Activated CD8-positive, alpha-beta memory T cell treated with anti-CD3 and anti-CD28 coated beads, Interleukin-2, amount 50 U/mL, for 48 hours (primary cell): ENCODE data around the gene KRTAP9-1.
"Not testable (repeated sequence)": the region's sequence is repeated elsewhere in the genome, so short reads cannot be mapped to it uniquely, and the experiment has no call there.

Experiments
- DNase-seq: peaks from one replicate; pipeline ENCODE4 v3.0.0-alpha.2; 2020

Gene KRTAP9-1, protein sequence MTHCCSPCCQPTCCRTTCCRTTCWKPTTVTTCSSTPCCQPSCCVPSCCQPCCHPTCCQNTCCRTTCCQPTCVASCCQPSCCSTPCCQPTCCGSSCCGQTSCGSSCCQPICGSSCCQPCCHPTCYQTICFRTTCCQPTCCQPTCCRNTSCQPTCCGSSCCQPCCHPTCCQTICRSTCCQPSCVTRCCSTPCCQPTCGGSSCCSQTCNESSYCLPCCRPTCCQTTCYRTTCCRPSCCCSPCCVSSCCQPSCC

DNA sequence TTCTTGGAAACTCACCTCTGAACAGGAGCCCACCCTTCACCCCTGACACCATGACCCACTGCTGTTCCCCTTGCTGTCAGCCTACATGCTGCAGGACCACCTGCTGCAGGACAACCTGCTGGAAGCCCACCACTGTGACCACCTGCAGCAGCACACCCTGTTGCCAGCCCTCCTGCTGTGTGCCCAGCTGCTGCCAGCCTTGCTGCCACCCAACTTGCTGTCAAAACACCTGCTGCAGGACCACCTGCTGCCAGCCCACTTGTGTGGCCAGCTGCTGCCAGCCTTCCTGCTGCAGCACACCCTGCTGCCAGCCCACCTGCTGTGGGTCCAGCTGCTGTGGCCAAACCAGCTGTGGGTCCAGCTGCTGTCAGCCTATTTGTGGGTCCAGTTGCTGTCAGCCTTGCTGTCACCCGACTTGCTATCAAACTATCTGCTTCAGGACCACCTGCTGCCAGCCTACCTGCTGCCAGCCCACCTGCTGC, at the start of gene KRTAP9-1:
KRTAP9-1 (plus strand) TSS at position 51 of the 482 bp plus-strand sequence; CDS start at position 51, 0 bp downstream.
- not testable (repeated sequence) for DNase-seq

GRCh38 chr17:41140360-41141131, 49.1 kb upstream of the KRTAP9-1 start, which contains the start of gene KRTAP4-6:
KRTAP4-6 (minus strand) TSS chr17:41140544; CDS start chr17:41140487, 57 bp downstream.
- no peak for DNase-seq

GRCh38 chr17:41141361-41141760, 48.3 kb upstream of the KRTAP9-1 start:
- no peak for DNase-seq

- DNase-seq = no peak
These were observed 44.8 kb upstream of the KRTAP9-1 start for GRCh38 chr17:41144846-41145245.

DNA sequence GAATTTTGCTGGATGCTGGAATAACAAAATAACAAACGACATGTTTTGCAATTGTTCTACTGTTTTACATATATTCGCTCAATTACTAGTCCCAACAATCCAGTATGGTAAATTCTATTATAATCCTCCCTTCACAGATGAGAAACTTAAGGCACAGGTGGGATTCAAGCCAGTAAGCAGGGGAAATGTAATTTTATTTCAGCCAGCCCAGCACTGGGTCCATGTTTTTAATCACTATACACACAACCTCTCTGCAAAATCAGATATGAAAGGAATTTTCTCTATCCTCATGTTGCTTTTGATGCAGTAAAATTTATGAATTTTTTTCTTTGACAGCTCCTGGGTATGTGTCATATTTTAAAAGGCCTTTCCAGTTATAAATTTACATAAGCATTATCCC, 44.4 kb upstream of the KRTAP9-1 start:
- DNase-seq = no peak

DNA sequence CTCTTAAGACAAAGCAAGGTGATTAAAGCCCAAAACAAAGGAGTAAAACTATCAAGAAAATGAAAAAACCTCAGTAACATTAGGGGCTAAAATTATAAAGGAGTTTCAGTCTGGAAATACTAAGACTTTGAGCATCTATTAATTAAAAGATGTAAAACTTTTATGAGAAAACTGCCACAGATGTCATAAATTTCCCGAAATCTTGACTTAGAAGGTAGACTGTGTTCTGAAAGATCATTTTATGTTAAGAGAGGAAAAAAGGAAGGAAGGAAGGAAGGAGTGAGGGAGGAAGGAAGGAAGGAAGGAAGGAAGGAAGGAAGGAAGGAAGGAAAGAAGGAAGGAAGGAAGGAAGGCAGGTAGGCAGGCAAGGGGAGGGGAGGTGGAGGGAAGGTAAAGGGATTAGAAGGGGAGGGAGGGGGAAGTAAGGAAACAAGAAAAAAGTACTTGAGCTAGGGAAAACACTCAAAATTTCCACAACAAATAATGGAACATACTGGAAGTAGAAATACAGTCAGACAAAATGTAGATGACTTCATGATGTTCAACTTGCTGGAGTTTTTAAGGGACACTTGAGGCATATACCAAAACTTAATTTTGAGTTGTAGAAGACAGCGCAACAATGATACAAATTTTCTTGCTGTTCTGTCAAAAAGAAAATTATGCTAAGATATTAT, 42.0 kb upstream of the KRTAP9-1 start:
- DNase-seq = no peak

DNA sequence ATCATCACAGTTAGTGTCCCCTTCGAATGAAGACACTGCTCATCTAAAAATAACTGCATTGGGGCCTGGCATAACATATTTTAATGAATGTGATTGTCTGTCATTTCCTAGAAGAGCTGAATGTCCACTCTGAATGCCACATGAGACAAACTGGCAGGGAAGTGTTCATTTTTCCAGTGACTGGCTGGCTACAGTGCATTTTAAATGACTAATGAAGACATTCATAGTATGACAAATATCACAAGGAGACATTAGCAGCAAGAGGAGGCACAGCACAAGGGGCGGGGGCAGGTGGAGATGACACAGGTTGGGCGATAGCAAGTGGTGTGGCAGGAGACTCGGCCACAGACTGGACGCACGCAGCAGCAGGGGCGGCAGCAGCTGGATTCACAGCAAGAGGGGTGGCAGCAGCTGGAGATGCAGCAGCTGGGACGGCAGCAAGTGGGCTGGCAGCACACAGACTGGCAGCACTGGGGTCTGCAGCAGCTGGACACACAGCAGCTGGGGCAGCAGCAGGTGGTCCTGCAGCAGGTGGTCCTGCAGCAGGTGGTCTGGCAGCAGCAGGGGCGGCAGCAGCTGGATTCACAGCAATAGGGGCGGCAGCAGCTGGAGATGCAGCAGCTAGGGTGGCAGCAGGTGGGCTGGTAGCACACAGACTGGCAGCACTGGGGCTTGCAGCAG, 40.6 kb upstream of the KRTAP9-1 start:
- not testable (repeated sequence) for DNase-seq

- no peak for DNase-seq
These were observed 40.1 kb upstream of the KRTAP9-1 start, which contains the start of gene KRTAP4-5 for GRCh38 chr17:41149652-41149985. KRTAP4-5 (minus strand) TSS chr17:41149825; CDS start chr17:41149767, 58 bp downstream.

GRCh38 chr17:41150026-41150425, 39.7 kb upstream of the KRTAP9-1 start:
- no peak for DNase-seq

DNA sequence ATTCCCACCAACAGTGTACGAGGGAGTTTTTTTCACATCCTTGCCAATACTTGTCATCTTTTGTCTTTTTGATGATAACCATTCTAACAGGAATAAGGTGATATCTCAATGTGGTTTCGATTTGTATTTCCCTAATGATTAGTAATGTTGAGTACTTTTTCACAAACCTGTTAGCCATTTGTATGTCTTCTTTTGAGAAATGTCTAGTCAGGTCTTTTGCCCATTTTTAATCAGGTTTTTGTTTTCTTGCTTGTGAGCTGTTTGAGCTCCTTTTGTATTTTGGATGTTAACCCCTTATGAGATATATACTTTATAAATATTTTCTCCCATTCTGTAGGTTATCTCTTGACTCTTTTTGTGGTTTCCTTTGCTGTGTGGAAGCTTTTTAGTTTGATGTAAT, 38.2 kb upstream of the KRTAP9-1 start:
- DNase-seq = no peak

DNA sequence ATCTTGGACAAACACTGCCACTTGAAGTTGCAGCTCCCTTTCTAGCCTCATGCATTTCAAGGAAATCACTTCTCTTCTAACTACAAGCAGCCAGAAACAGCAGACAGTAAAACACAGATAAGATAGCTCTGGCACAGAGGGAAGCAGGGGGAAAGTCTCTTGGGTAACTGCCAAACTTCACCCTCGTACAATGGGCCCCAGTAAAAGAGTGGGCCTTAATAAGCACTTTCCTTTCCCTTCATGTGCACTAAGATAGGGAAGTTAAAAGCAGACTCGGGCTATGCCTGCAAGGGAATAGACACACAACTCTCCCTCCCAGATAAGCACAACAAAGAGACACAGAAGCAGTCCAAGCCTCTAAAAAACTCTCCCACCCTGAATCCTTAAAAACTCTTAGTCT, 35.8 kb upstream of the KRTAP9-1 start:
- no peak for DNase-seq

DNA sequence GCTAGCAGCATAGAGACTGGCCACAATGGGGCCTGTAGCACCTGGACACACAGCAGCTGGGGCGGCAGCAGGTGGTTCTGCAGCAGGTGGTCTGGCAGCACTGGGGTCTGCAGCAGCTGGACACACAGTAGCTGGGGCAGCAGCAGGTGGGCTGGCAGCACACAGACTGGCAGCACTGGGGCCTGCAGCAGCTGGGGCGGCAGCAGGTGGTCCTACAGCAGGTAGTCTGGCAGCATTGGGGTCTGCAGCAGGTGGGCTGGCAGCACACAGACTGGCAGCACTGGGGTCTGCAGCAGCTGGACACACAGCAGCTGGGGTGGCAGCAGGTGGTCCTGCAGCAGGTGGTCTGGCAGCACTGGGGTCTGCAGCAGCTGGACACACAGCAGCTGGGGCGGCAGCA, 29.5 kb upstream of the KRTAP9-1 start:
- not testable (repeated sequence) for DNase-seq

GRCh38 chr17:41160648-41161047, 29.0 kb upstream of the KRTAP9-1 start, which contains the start of gene KRTAP4-4:
KRTAP4-4 (minus strand) TSS chr17:41160748; CDS start chr17:41160691, 57 bp downstream.
- DNase-seq = no peak

GRCh38 chr17:41163828-41164227, 25.9 kb upstream of the KRTAP9-1 start:
- no peak for DNase-seq

DNA sequence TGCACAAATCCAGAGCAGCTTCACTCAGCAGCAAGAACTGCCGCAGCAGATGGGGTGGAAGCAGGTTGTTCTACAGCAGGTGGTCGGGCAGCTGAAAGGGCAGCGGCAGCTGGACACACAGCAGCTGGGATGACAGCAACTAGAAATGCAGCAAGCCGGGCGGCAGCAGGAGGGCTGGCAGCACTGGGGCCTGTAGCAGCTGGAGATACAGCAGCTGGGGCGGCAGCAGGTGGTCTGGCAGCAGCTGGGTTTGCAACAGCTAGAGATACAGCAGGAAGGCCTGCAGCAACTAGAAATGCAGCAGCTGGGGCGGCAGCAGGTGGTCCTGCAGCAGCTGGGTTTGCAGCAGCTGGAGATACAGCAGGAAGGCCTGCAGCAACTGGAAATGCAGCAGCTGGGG, 22.1 kb upstream of the KRTAP9-1 start:
- no peak for DNase-seq

DNA sequence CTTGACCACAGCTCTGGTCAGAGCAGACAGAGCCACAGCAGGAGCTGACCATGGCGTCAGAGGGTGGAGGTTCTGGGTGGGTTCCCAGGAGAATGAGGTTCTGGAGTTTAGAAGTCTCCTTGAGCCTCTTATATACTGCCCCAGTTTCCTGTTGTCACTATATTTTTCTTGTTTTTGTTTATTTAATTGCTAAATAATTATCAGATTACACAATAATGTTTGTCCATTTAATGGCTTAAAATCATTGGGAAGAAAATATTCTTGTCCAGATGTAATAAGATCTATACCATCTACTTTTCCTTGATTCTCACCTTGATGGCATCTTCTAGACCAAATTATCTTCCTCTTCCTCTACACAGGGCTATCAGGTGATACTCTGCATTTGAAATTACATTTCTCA, 21.6 kb upstream of the KRTAP9-1 start, which contains the start of gene KRTAP4-3:
KRTAP4-3 (minus strand) TSS at position 101 of the 400 bp plus-strand sequence; CDS start at position 52, 49 bp downstream.
- no peak for DNase-seq

- no peak for DNase-seq
These were observed 17.8 kb upstream of the KRTAP9-1 start for GRCh38 chr17:41171886-41172285.

DNA sequence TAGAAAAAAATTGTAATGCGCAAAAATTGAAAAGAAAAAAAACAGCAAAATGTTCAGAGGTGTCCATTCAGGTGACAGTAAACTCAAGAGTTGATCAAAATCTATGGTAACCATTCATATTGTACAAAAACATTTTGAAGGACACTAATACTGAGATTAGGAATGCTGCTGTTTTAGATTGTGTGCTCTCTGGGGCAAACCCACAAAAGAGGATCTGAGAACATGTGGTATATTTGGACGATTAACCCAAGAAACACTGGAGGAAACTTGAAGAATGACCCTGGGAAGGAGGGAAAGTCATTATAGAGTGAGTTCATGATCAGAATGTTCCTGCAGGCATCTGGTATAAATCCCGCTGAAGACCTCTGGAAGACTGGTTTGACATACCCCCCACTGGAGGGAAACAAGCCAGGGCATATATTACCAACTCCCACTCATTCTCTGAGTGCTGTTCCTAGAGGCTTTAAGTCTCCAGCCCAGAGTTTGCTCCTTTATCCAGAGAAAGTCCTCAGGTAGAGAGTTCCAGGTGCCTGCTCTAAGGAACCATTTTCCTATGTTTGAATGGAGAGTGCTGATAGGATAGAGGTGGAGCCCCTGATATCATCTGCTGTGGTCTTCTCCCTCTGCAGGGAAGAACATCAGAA, 12.8 kb upstream of the KRTAP9-1 start:
- no peak for DNase-seq

DNA sequence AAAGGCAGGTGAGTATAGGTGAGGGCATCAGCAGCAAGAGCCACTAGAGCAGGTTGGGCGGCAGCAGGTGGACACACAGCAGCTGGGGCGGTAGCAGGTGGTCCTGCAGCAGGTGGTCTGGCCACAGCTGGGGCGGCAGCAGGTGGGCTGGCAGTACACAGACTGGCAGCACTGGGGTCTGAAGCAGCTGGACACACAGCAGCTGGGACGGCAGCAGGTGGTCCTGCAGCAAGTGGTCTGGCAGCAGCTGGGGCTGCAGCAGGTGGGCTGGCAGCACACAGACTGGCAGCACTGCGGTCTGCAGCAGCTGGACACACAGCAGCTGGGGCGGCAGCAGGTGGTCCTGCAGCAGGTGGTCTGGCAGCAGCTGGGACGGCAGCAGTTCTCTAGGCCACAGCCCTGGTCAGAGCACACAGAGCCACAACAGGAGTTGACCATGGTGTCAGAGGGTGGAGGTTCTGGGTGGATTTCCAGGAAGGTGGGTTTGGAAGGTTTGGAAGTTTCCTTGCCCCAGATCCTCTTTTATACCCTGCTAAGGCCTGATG, 11.9 kb upstream of the KRTAP9-1 start, which contains the start of gene KRTAP4-2:
KRTAP4-2 (minus strand) TSS at position 495 of the 545 bp plus-strand sequence; CDS start at position 438, 57 bp downstream.
- DNase-seq = no peak

GRCh38 chr17:41178341-41178740, 11.3 kb upstream of the KRTAP9-1 start:
- no peak for DNase-seq

DNA sequence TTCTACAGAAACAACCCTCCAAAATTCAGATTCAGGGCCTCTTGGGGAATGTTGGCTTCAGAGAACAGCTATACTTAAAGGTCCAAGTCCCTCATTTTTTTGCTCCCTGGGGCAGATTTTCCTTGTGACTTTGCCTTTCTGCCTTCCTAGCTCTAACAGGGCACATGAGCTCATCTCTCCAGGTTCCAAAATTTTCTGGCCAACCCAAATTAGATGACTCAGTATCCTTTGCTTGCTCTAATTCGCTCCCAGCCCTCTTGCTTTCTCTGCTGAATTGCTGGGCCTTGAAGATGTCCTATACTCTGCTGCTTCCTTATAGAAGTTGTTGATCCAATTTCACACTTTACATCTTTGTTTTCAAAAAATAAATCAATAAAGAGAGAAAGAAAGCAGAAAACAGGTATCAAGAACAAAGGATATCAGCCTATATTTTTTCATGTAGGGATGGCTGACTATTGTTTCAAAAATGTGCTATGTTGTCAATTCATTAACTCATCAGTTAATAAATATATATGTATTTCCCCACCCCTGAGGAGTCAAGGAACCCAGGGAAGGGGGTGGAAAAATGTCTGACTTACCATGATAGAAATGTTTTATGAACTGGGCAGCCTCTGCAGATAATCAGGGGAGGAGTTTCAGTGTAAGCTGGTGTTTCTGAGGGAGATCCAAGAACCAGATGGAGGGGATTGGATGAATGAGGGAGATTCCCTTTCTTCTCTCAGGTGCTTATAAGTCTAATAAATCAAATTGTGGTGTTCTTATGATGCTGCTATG, 10.7 kb upstream of the KRTAP9-1 start:
- DNase-seq = no peak
